Mesenchymal stem cell (in vitro differentiated cells and primary cell): Measurements from ENCODE around the gene KRT4.

Experiments
- DNase-seq: peaks from one replicate; pipeline ENCODE4 v3.0.0-alpha.2; 2013
- H2AFZ ChIP-seq: one replicate; pipeline ENCODE4 v1.6.1; 2013; ENCODE audit warnings: low read depth, mild to moderate bottlenecking, control low read depth, inconsistent platforms, low read length, moderate library complexity
- H2AK5ac ChIP-seq: 2 replicates; pipeline ENCODE4 v1.6.1; 2013; ENCODE audit warnings: low read length, moderate library complexity, mild to moderate bottlenecking, inconsistent platforms; ENCODE audit not compliant: severe bottlenecking
- H2BK120ac ChIP-seq: one replicate; pipeline ENCODE4 v1.6.1; 2013; ENCODE audit warnings: low read depth, mild to moderate bottlenecking, inconsistent platforms, low read length, moderate library complexity
- H2BK12ac ChIP-seq, 2 experiments: one replicate each; pipeline ENCODE4 v1.6.1; 2013; ENCODE audit warnings: inconsistent platforms in 2 of 2, low read length in 2 of 2, mild to moderate bottlenecking in 2 of 2, moderate library complexity in 2 of 2, control low read depth in 1 of 2
- H2BK15ac ChIP-seq: one replicate; pipeline ENCODE4 v1.6.1; 2013; ENCODE audit warnings: mild to moderate bottlenecking, low read depth, inconsistent platforms; ENCODE audit not compliant: poor library complexity, severe bottlenecking
- H2BK5ac ChIP-seq: 2 replicates; pipeline ENCODE4 v1.6.1; 2013; ENCODE audit warnings: low read depth, mild to moderate bottlenecking, low read length, control low read depth, inconsistent platforms; ENCODE audit not compliant: poor library complexity, severe bottlenecking
- H3K14ac ChIP-seq, 2 experiments: one replicate each; pipeline ENCODE4 v1.6.1; 2013; ENCODE audit warnings: inconsistent platforms in 2 of 2, low read length in 2 of 2, control low read depth in 1 of 2, mild to moderate bottlenecking in 1 of 2, moderate library complexity in 1 of 2
- H3K18ac ChIP-seq, 2 experiments: one replicate each; pipeline ENCODE4 v1.6.1; 2013; ENCODE audit warnings: inconsistent platforms in 2 of 2, low read length in 2 of 2, control low read depth in 1 of 2, low read depth in 1 of 2, mild to moderate bottlenecking in 1 of 2
- H3K23ac ChIP-seq, 2 experiments: one replicate each; pipeline ENCODE4 v1.6.1; 2013; ENCODE audit warnings: inconsistent platforms in 2 of 2, low read length in 2 of 2, mild to moderate bottlenecking in 2 of 2, moderate library complexity in 2 of 2, control low read depth in 1 of 2
- H3K27ac ChIP-seq: 2 replicates; pipeline ENCODE4 v1.5.1; 2013; ENCODE audit warnings: mild to moderate bottlenecking, moderate library complexity, low read length, control low read depth, inconsistent platforms; ENCODE audit not compliant: poor library complexity, severe bottlenecking
- H3K27me3 ChIP-seq, 2 experiments: 2 replicates each; pipeline versions ENCODE4 v1.6.1 to v1.7.0; 2013; ENCODE audit warnings: low read length in 2 of 2, mild to moderate bottlenecking in 2 of 2, moderate library complexity in 2 of 2, control low read depth in 1 of 2, inconsistent platforms in 1 of 2; ENCODE audit not compliant: control insufficient read depth in 1 of 2, insufficient read depth in 1 of 2
- H3K36me3 ChIP-seq, 2 experiments: 2 replicates each; pipeline versions ENCODE4 v1.6.1 to v1.7.0; 2013; ENCODE audit warnings: low read length in 2 of 2, control low read depth in 1 of 2, inconsistent platforms in 1 of 2, low read depth in 1 of 2, mild to moderate bottlenecking in 1 of 2; ENCODE audit not compliant: insufficient read depth in 2 of 2, control insufficient read depth in 1 of 2
- H3K4ac ChIP-seq, 2 experiments: one replicate each; pipeline ENCODE4 v1.6.1; 2013; ENCODE audit warnings: inconsistent platforms in 2 of 2, low read length in 2 of 2, mild to moderate bottlenecking in 2 of 2, moderate library complexity in 2 of 2, control low read depth in 1 of 2, low read depth in 1 of 2
- H3K4me1 ChIP-seq: 2 replicates; pipeline ENCODE4 v1.6.1; 2013; ENCODE audit warnings: low read depth, low read length, control low read depth; ENCODE audit not compliant: control insufficient read depth, insufficient read depth
- H3K4me2 ChIP-seq: 2 replicates; pipeline ENCODE4 v1.6.1; 2013; ENCODE audit warnings: low read length, mild to moderate bottlenecking, inconsistent platforms; ENCODE audit not compliant: poor library complexity, severe bottlenecking
- H3K4me3 ChIP-seq, 2 experiments: 2 replicates each; pipeline versions ENCODE4 v1.5.1 to v1.7.0; 2013; ENCODE audit warnings: low read length in 2 of 2, mild to moderate bottlenecking in 2 of 2, control low read depth in 1 of 2, low read depth in 1 of 2; ENCODE audit not compliant: insufficient read depth in 1 of 2
- H3K79me1 ChIP-seq: replicated peaks from 2 replicates; pipeline ENCODE4 v1.6.1; 2013; ENCODE audit warnings: mild to moderate bottlenecking, control low read depth, low read length, inconsistent platforms; ENCODE audit not compliant: poor library complexity, severe bottlenecking
- H3K9ac ChIP-seq: 2 replicates; pipeline ENCODE4 v1.7.0; 2013; ENCODE audit warnings: mild to moderate bottlenecking, low read length, moderate library complexity
- H3K9me3 ChIP-seq: 2 replicates; pipeline ENCODE4 v1.7.0; 2013; ENCODE audit warnings: mild to moderate bottlenecking, low read length; ENCODE audit not compliant: control insufficient read depth
- H4K8ac ChIP-seq: one replicate; pipeline ENCODE4 v1.6.1; 2013; ENCODE audit warnings: inconsistent platforms, mild to moderate bottlenecking, low read length, moderate library complexity
- H4K91ac ChIP-seq: one replicate; pipeline ENCODE4 v1.6.1; 2013; ENCODE audit warnings: mild to moderate bottlenecking, low read length, inconsistent platforms
- WGBS: methylation state at CpG from one replicate; pipeline ENCODE4 v1.1.7; 2013; ENCODE audit warnings: mixed read lengths; 5-methylcytosine and 5-hydroxymethylcytosine counted together

Gene KRT4

DNA sequence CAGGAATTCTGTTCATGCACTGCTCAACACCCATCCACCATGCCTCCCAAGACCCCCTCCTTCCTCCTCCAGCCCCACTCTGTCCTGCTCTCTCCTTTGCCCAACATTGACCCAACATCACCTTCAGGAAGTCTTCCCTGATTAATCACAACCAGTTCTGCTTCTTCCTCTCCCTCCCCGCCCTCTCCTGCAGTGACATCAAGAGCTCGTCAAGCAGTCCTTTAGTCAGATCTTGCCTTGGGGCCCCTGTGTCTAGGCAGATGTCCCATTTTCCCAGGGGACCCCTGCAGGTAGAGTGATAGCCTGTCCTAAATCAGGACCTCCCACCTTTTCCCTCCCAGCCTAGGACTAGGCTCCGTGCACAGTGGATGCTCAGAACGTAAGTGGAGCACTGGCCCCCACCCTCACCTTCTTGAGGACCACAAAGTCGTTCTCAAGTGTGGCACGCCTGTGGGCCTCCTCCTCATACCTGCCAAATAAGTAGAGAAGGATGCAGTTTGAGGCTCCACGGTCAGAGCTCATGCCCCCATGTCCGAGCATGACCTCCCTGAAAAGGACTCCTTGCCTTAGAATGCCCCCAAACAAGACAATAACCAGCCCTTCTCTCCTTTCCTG is 32.5 kb upstream of the KRT4 start:
- peaks cover 27 to 66% of the 10 kb centered on the region in 2 experiments for H3K27me3 ChIP-seq
- no peak overlapping the region for H3K23ac ChIP-seq
- H3K27ac ChIP-seq: no peak overlapping the region
- H2BK12ac ChIP-seq: no peak overlapping the region
- no peak for DNase-seq
- H2BK120ac ChIP-seq: no peak overlapping the region
- no peak overlapping the region for H3K4ac ChIP-seq
- H2BK5ac ChIP-seq: no peak overlapping the region
- no peak overlapping the region for H3K9ac ChIP-seq
- no peak overlapping the region for H2BK15ac ChIP-seq
- no peaks in the 10 kb centered on the region for H3K9me3 ChIP-seq
- no peaks in the 10 kb centered on the region for H3K79me1 ChIP-seq
- no peak overlapping the region for H4K91ac ChIP-seq
- no peak overlapping the region for H3K4me3 ChIP-seq
- no peak overlapping the region for H3K14ac ChIP-seq
- H2AFZ ChIP-seq: no peak overlapping the region
- H3K36me3 ChIP-seq: no peaks in the 10 kb centered on the region
- H3K4me2 ChIP-seq: no peak overlapping the region
- H4K8ac ChIP-seq: no peak overlapping the region
- 75% methylated on average over 8 of the region's 8 CpGs for WGBS
- peaks cover 2% of the 10 kb centered on the region for H3K4me1 ChIP-seq
- H3K18ac ChIP-seq: no peak overlapping the region
- no peak overlapping the region for H2AK5ac ChIP-seq

DNA sequence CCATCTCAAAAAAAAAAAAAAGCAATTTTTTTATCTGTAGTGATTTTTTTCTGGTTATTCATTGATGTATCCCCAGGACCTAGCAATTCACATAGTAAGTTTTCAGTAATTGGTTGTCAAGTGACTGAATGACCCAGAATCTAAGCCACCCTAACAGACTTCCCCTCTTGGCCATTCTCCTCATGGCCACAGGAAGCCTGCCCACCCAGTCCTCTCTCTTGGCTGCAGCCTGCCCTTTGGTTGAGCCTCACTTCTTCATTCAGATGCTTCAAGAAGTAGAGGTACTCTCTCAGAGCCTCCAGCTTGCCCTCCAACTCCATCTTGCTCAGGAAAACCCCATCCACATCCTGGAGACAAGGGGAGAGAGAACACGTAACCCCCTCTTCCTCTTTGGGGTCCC is 32.0 kb upstream of the KRT4 start:
- Histone ChIP-seq H2BK5ac (no peak overlapping the region), H3K79me1 (no peaks in the 10 kb centered on the region), H3K36me3 (no peaks in the 10 kb centered on the region), H3K14ac (no peak overlapping the region), H2BK120ac (no peak overlapping the region), H4K8ac (no peak overlapping the region), H3K27me3 (peaks cover 22 to 62% of the 10 kb centered on the region in 2 experiments), H4K91ac (no peak overlapping the region), H3K4ac (no peak overlapping the region), H2AK5ac (no peak overlapping the region), H3K23ac (no peak overlapping the region), H3K9me3 (no peaks in the 10 kb centered on the region), H2BK15ac (no peak overlapping the region), H3K4me3 (no peak overlapping the region), H3K4me1 (peaks cover 2% of the 10 kb centered on the region), H2AFZ (no peak overlapping the region), H3K27ac (no peak overlapping the region), H3K18ac (no peak overlapping the region), H2BK12ac (no peak overlapping the region), H3K9ac (no peak overlapping the region), H3K4me2 (no peak overlapping the region)
- WGBS: 79% methylated on average over 1 of the region's 1 CpG
- DNase-seq: no peak

DNA sequence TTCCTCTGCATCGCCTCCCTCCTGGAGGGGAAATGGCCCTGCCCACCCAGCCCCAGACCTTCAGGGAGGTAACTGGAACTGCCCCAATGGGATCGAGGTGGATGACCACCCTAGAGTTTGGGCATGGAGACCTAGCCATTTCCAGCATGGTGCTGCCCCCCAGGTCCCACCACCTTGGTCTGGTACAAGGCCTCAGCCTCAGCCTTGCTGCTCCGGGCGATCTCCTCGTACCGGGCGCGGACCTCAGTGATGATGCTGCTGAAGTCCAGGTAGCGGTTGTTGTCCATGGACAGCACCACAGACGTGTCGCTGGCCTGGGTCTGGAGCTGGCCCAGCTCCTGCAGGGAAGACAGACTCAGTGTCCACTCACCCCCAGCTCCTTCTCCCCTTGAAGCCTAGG is 30.5 kb upstream of the KRT4 start:
- H3K9me3 ChIP-seq: no peaks in the 10 kb centered on the region
- no peak overlapping the region for H2BK120ac ChIP-seq

DNA sequence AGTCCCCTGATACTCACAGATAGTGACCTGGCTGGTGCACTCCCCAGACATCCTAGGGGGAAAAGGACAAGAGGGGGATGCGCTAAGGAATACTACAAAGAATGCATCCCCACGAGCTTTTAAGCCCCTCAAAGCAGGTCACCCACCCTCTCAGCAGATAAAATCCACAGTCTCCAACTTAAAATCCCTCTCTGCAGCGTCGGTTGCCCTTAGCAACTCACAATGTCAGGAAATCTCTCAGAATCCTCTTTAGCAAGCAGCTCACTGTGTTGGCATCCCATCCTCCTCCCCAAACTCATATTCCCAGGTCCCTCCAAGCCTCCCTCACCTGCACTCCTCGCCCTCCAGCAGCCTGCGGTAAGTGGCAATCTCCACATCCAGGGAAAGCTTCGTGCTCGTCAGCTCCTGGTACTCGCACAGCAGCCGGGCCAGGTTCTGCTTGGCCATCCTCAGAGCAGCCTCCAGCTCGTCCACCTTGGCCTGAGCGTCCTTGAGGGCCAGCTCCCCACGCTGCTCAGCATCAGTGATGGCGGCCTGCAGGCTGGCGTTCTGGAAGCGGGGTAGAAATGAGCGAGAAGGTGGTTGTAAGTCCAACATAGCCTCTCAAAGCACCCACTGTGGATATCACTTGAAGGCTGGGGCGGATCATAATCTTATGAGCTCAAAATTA is 25.7 kb upstream of the KRT4 start:
- Histone ChIP-seq H3K27me3 (peaks cover 5 to 43% of the 10 kb centered on the region in 2 experiments), H3K18ac (no peak overlapping the region), H3K4me1 (peaks cover 26% of the 10 kb centered on the region), H3K4ac (no peak overlapping the region), H2BK120ac (no peak overlapping the region), H3K9ac (no peak overlapping the region), H3K14ac (no peak overlapping the region), H2AK5ac (no peak overlapping the region), H2AFZ (no peak overlapping the region), H2BK12ac (no peak overlapping the region), H3K23ac (no peak overlapping the region), H3K4me2 (no peak overlapping the region), H3K79me1 (no peaks in the 10 kb centered on the region), H3K9me3 (no peaks in the 10 kb centered on the region), H2BK5ac (no peak overlapping the region), H4K91ac (no peak overlapping the region), H3K4me3 (no peak overlapping the region), H3K27ac (no peak overlapping the region), H2BK15ac (no peak overlapping the region), H3K36me3 (peaks cover 0 to 2% of the 10 kb centered on the region in 2 experiments), H4K8ac (no peak overlapping the region)
- 86% methylated on average over 18 of the region's 18 CpGs for WGBS
- no peak for DNase-seq

More for the DNA sequence above, 30.5 kb upstream of the KRT4 start:
- Histone ChIP-seq H2AFZ (no peak overlapping the region), H3K4me3 (no peak overlapping the region), H2BK5ac (no peak overlapping the region), H3K18ac (no peak overlapping the region), H2AK5ac (no peak overlapping the region), H3K14ac (no peak overlapping the region), H2BK15ac (no peak overlapping the region), H4K91ac (no peak overlapping the region), H3K4me1 (peaks cover 2% of the 10 kb centered on the region), H3K9ac (no peak overlapping the region), H3K27ac (no peak overlapping the region), H2BK12ac (no peak overlapping the region), H3K27me3 (peaks cover 17 to 65% of the 10 kb centered on the region in 2 experiments), H4K8ac (no peak overlapping the region), H3K23ac (no peak overlapping the region), H3K79me1 (no peaks in the 10 kb centered on the region), H3K36me3 (peaks cover 0 to 2% of the 10 kb centered on the region in 2 experiments), H3K4me2 (no peak overlapping the region), H3K4ac (no peak overlapping the region)
- DNase-seq: no peak
- 94% methylated on average over 9 of the region's 11 CpGs for WGBS
